UCSD-AML1 (cell line): Measurements from ENCODE around the gene PITPNM3.
A peak's percentile ranks its signal among the peaks of the same experiment; 100 is the strongest.
"Not testable (repeated sequence)": the region's sequence is repeated elsewhere in the genome, so short reads cannot be mapped to it uniquely, and the experiment has no call there.

Experiments used
- DNase-seq: peaks from one replicate; lab custom pipeline; 2025; ENCODE audit not compliant: unreplicated experiment; lab: John Stamatoyannopoulos, UW

PITPNM3 gene

DNA sequence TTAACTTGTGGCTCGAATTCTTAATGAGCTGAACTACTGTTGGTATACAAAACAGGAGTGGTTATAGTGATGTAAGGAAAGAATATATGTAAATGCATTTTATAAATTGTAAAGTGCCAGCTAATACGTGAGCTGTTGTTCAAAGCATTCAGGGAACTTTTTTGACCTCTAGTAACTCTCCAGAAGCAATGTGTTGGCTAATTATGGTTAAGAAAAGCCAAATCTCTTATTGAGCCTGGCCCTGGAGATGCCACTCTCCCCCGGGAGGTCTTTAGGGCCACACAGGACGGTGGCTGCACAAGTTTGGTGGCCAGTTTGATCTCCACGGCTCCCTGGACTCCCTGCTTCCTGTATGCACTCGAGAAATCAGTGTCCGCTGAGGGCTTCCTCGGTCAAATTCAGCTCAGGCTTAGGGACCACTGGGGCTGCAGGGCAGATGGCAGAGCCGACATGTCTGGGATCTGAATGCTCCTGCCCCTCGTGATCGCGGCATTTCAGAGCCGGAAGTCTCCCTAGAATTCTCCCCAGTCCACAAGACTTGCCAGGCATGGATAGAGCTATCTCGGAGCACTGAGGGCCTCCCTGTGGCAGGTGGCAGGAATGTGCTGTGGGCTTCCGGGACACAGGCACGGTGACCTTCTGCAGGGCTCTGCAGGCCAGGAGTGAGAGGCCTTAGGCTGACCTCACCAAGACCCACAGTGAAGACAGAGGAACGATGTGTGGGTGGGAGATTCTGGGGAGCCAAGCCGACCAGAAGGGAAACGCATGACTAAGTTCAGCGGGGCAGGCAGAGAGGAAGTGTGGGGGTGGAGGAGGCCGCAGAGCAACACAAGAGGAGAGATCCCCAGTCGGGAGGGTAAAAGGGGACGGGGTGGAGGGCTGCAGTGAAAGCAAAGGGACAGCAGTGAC lies 18.6 kb upstream of the PITPNM3 start:
- DNase-seq, result peak; percentile 77

DNA sequence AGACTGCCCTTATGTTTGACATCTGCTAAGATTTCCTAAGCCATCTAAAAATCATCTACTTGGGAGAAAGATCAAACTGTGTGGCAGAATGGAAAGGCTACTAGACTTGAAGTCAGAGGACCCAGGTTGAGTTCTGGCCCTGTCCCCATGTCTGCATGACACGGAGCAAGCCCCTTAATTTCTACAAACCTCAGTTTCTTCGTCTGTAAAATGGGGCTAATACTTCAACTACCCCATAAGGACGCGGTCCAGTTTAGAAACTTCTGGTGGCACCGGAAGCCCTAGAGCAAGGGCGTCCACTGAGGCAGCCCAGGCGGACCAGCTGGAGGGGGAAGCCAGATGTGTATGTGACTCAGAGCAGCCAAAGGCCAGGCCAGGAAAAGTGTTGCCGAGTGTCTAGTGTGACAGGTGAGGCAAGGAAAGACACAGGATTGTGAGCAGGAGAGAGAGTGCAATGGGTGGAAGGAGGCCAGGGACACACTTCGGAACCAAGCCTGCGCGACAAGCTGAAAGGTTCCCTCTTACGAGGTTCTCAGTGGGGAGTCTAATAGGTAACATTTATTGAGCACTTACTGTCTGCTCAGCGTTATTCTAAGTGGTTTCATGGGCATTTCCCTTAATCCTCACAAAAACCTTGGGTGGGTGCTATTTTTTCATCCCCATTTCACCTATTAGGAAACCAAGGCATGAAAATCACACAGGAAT lies 17.8 kb upstream of the PITPNM3 start:
- DNase-seq, result no peak

DNA sequence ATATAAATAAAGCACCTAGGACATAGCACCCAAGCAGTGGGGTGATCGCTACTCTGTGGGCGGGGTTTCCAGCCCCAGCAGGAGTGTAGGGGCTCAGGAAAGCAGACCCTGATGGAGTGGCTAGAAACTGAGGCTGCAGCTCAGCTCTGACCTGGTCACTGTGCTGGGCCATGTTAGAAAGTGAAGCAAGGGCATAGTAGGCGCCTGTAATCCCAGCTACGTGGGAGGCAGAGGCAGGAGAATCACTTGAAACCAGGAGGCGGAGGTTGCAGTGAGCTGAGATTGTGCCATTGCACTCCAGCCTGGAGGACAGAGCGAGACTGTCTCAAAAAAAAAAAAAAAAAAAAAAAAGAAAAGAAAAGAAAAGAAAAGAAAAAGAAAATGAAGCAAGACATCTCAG lies 17.1 kb upstream of the PITPNM3 start:
- not testable (repeated sequence) for DNase-seq

DNA sequence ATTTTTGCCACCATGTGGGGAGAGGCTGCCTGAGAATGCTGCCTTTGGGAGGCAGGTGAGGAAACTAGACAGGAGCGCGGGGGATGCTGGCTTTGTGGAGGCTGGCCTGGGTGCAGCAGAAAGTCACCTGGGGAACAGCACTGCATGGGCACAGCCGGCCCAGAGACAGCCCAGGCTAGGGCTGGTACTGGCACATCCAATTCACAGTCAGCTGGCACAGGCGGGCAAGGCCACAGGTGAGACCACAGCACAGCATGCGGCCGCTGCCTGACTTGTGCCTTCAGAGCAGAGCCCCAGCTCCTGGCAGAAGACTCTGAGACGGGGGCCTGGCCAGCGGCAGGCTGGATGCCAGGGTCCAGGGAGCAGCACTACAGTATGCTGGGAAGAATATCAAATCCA lies 16.6 kb upstream of the PITPNM3 start:
- DNase-seq, result no peak

DNA sequence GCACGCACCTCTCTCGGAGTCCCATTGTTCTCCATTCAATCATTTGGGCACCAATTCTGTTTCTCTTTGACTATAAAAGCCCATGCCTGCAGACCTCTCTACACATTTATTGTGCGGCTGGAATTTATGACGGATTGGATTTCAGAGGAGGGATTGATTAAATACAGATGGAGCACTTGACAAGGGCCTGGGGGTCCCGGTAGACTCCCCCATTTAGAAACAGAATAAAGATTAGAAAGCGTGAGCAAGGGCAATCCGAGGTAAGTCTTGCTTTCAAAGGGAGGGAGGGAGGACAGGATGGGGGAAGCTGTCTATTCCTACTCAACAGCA lies 15.1 kb upstream of the PITPNM3 start:
- DNase-seq, result no peak

DNA sequence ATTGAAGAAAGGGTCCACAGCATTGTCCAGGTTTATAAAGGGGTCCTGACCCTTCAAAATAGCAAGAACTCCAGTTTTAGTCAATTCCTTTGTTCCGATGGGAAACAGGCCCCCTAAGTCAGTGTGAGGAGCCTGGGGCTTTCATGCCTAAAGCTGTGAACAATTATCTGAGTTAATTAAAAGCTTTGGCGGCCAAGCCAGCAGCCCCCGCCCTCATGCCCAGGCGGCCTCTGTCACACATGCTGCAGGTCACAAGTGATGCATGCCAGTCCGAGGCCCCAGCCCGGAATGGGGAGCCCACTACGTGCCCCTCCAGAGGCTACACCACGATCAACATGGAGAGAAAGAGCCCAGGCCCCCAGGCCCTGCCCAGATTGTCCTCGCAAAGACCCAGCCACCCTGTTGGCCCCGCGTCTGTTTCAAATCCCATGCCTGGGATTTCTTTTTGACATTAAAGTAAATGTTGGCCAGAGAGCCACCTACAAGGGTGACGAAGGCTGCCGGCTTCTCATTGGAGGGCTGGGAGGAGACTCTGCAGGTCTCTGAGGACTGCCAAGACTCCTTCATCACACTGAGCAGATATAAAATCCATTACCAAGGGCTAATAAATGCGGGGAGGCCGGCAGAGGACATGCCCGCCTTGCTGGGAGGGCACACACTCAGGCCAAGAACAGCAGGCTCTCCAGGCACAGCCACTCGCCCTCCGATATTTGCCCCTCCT lies 14.5 kb upstream of the PITPNM3 start:
- DNase-seq, result no peak

DNA sequence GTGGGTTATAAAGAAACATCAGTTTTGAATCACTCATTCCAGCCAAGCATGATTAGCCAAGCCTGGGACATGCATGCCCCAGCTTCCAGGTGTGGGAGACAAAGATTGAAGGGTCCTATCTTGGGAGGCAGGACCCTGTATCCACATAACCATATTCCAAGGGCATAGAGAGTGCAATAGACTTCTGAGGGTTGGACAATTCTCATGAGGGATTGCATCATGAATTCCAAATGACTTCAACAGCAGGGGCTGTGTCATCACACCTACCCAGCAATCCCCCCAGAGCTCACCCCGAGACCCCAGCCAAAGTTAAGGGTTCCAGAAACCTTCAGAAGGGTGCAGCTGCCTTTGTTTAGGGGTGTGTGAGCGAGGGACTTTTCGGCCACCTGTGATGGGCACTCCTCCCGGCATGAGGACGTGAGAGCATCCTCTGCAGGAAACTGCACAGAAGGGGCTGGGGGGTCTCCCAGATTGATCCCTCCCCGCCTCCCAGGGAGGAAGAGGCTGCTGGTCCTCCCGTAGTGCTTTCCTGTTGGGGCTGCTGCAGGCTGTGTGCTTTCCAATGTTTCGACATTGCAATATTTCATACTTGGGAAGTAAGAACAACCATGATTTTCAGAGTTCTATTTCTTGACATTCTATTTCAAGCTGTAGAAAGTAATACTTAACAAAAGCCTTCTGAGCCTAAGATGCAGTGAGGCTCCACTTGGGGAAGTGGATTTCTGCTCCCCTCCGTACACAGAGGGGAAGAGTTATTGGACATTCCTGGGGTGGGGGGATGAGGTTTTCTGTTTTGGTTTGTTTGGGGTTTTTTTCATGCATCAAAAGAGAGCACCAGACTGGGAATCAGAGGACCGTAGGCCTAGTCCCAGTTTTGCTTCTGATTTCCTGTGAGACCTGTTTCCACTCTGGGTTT lies 13.3 kb upstream of the PITPNM3 start:
- DNase-seq, result no peak

DNA sequence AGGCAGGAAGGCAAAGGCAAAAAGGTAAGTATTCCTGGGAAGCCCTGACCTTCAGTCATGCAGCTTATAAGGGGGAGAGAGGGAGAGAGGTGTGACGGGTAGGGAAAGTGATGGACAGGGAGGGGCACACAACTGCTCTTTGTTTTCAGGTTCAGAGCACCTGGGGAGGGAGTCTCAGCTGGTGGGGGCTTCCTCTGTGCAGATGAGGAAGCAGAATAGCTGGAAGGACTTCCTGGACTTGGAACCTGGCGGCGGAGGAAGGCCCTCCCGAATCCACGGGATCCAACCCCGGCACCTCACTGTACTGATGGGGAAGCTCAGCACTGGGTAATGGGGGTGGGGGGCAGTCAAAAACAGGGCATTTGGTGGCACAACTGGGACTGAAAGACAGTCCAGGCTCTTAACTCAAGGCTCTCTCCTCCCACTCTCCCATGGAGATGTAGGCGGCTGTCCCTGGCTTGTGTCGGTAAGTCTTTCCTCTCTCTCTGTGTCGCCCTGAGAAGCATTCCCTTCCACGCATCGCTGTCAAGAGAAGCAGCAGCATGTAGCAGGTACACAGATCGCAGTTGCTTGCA lies 11.9 kb upstream of the PITPNM3 start:
- DNase-seq, result no peak

DNA sequence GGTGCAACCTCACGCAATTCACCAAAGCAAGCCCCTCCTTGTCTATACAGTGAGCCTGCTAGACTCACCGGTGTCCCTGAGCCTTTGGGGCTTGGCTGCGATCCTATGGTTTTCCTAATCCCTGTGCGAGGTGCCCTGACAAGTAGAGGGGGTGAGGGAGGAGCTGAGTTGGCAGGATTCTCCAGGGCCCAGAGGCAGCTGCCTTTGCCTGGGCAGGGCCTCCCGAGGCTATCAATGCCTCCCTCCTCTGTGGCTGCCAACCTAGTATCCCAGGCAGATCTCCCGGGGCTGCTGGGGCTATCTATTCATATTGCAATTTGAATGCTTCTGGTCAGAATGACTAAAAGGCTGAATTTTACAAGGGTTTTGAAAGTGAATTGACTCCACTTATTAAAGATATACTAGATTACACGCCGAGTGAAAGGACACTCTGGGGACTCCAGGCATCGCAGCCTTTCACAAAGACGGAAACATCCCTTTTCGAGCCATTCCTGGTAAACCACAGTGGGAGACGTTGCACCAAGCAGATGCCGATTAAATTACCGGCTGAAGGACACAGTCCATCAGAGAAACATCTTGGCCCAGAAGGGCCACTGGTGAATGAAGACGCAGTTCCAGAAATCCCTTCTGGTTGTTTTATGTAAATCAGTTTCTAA lies 11.3 kb upstream of the PITPNM3 start:
- DNase-seq, result no peak

DNA sequence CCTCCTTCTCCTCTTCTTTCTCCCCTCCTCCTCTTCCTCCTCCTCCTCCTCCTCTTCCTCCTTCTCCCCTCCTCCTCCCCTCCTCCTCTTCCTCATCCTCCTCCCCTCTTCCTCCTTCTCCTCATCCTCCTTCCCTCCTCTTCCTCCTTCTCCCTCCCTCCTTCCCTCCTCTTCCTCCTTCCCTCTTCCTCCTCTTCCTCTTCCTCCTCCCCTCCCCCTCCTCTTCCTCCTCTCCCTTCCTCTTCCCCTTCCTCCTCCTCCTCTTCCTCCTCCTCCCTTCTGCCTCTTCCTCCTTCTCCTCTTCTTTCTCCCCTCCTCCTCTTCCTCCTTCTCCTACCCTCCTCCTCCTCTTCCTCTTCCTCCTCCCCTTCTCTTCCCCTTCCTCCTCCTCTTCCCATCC lies 5.1 kb upstream of the PITPNM3 start:
- no peak for DNase-seq

DNA sequence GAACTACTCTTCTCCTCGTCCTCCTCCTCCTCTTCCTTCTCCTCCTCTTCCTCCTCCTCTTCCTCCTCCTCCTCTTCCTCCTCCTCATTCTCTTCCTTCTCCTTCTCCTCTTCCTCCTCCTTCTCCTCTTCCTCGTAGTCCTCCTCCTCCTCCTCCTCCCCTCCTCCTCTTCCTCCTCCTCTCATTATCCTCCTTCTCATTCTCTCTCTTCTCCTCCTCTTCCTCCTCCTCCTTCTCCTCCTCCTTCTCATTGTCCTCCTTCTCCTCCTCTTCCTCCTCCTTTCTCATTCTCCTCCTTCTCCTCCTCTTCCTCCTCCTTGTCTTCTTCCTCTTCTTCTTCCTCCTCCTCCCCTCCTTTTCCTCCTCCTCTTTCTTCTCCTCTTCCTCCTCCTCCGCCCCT lies 4.1 kb upstream of the PITPNM3 start:
- no peak for DNase-seq

DNA sequence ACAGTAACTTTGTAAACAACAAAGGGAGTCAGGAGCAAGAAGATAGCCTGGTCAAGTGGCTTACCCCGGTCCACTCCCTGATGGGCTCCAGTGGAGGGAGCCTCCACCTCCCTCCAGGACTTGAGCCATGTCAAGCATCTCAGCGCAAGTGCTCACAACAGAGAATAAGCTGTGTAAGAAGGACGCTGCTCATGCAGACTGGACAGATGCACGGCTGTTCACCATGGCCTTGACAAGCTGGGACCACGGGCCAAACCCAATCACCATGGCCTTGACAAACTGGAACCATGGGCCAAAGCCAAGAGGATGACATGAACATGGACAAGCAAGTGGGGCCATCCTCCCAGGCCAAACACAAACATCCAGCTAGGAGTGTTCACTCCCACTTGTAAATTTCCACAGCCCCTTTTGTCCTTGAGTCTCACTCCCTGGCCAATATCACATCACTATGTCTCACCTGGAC lies 3.4 kb upstream of the PITPNM3 start:
- no peak for DNase-seq

DNA sequence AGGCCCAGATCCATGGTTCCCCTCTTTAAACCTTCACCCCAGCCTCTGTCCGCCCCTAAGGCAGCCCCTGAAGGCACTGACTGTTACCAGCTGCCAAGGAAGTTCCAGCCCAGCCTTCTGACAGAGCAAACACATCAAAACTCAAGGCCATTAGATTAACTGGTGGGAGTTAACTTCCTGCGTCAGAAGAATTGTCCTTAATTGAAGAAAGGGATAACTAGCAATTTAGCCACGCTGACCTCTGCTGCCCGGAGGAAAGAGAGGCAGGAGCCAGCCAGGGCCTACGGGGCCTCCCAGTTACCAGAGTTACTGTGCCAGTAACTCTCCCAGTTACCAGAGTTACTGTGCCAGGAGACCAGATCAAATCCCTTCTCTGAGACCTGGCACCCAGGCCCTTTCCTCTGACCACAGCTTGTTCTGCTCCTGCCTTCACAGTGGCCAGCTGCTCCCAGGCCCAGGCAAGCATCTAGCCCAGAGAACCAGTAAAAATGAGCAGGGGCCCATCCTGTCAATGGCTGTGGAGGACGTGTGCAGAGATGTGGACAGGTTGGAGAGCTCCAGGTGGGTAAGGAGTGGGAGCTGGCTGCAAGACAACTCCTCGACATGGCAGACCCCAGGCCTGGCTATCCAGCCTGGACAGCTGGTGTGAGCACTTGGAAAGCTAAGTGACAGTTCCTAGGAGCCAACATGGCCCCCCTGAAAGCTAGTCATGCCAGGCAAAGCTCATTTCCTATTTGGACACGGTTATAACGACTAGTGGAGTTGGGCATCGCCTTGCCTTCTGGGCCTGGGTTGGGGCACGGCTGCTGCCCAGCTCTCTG lies 2.8 kb upstream of the PITPNM3 start:
- DNase-seq, result no peak

DNA sequence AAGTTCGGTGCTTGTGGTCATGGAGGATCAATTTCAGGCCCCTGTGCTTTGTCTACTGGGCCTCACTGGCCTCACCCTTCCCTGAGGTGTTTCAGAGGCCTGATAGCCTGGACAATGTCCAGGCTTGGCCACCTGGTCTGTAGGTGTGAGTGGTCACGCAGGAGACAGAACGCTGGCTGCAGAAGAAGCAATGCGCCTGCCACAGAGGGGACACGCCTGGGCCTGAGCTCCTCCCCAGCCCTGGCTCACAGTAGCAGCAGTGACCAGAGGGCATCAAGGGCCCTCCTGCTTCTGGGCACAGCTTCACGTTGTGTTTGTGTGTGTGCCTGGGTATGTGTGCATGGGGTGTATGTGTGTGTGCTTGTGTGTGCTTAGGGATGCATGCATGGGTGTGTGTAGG lies 1.9 kb upstream of the PITPNM3 start:
- DNase-seq, result no peak

DNA sequence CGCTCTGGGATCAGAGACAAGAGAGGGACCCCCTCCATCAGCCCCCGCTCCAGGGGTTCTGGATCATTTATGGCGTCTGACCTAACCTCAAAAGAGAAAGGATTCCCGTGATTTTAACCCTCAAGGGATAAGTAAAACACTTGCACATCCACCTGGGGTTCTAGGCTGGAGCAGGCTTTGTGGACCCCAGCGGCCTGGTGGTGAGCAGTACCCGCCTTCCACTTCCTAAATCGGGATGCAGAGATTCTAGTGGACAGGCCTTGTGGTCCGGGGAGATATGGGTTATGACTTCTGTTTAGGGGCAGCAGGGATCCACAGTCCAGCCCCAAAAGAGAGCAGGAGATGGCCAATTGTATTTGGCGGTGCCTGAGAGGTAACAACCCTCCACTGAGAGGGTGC lies 684 bp upstream of the PITPNM3 start:
- no peak for DNase-seq

DNA sequence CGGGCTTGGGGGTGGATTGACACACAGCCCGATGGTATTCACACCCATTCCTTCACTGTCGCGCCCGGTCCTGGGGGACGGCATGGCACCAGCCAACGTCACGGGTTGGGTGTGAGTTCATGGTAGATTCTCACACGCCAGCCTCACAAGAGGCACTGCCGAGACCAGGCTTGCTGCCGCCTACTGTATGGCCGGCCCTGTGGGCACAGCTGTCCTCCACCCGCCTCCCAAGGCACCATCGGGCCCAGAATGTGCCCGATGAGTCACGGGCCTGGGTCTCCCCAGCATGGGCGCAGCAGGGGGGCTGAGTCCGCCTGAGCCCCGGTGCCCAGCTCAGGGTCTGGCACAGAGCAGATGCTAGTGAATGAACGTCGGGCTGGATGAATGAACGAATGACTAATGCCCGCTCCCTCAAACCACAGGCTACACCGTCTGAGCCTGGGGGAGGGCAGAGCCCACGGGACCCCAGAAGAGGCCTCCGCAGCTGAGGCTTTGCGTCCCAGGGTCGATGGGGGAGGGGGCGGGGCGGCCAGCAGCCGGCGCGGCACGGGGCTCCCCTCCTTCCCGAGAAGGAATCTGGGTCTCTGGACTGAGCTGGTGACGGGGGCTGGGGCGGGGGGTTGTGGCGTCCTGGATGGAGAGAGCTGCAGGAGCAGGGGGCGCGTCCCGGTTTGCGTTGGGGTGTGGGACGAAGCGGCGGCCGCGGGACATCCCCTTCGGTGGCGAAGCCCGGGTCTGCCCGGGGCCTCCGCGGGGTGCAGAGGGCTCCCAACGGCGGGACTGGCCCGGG lies 829 bp downstream of the PITPNM3 start:
- no peak for DNase-seq

DNA sequence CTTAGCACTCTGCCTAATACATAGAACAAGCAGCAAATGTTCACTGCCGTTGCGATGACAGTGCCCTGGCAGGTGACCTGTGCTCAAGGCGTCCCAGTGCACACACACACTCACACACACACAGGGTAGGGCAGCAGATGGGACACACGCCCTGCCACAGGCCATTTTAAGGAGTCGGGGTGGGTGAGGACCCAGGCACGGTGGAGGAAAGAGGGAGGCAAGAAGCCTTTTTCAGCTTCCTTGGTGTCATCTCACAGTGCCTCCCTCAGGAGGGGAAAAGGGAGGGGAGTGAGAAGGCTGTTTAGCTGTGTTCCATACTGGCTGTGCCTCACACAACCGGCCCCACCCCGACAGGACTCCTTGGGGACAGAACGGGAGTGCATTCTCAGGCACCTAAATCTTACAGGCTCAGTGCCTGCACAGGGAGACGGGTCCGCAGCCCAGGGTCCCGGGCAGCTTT lies 1.5 kb downstream of the PITPNM3 start:
- DNase-seq, result no peak

DNA sequence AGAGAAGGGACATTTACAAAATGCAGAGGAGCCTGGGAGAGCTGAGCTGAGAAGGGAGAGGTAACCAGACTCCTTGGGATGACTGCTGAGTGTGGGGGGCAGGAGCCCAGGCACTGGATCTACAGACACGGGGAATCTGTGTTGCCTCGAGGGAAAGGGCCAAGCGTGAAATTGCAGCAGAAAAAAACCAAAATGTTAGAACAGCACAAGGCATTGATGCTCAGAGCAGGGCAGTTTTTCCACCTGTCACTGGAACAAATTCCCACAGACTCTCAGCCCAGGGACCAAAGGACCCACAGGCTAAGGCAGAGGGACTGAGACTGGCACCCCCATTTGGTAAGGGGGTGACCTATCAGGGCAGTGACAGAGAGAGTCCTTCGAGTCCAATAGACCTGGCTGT lies 2.0 kb downstream of the PITPNM3 start:
- no peak for DNase-seq
